Activated T-helper 1 cell treated with anti-CD3 and anti-CD28 coated beads, Interleukin-12 subunit alpha, Interleukin-12 subunit beta, Interleukin-2, Interleukin-4 antibody, amounts not matched to agents 30 ng/mL and 10 ng/mL and 1 ng/mL, durations not matched to agents 14 hours and 24 hours and 36 hours (primary cell): ENCODE data around the gene DIAPH2. TPM values are rescaled to one million over a fixed set of nuclear protein-coding genes. Genes with fewer than 3 reads are reported as not detected.

ENCODE experiments used
- DNase-seq: peaks from one replicate; pipeline ENCODE4 v3.0.0; 2021; ENCODE audit warnings: low spot score
- H3K27ac Mint-ChIP-seq: one replicate; pipeline ENCODE4 v1.8.0; 2021; ENCODE audit warnings: mild to moderate bottlenecking, mixed read lengths
- H3K27me3 Mint-ChIP-seq: one replicate; pipeline ENCODE4 v1.8.0; 2022; ENCODE audit warnings: mild to moderate bottlenecking, moderate library complexity, mixed read lengths; ENCODE audit not compliant: insufficient read depth
- H3K36me3 Mint-ChIP-seq: one replicate; pipeline ENCODE4 v1.8.0; 2021; ENCODE audit warnings: low read depth, mixed read lengths
- H3K4me1 Mint-ChIP-seq: one replicate; pipeline ENCODE4 v1.8.0; 2021; ENCODE audit warnings: low read depth, mixed read lengths
- H3K4me3 Mint-ChIP-seq: one replicate; pipeline ENCODE4 v1.8.0; 2021; ENCODE audit warnings: mild to moderate bottlenecking, moderate library complexity, mixed read lengths
- H3K9me3 Mint-ChIP-seq: one replicate; pipeline ENCODE4 v1.8.0; 2021; ENCODE audit warnings: mixed read lengths
- intact Hi-C: fragments of 100-400 bp; cut with micrococcal nuclease; formaldehyde crosslinking; loops from one replicate; pipeline ENCODE4 v1.15.1; 2024
- total RNA-seq: library from RNA; stranded (reverse); gene quantifications from 2 replicates; pipeline ENCODE4 v1.2.3, GENCODE V29; 2022

DIAPH2 gene
- total RNA-seq, 1 donor from 2014 or later, result 10.8 TPM

DNA sequence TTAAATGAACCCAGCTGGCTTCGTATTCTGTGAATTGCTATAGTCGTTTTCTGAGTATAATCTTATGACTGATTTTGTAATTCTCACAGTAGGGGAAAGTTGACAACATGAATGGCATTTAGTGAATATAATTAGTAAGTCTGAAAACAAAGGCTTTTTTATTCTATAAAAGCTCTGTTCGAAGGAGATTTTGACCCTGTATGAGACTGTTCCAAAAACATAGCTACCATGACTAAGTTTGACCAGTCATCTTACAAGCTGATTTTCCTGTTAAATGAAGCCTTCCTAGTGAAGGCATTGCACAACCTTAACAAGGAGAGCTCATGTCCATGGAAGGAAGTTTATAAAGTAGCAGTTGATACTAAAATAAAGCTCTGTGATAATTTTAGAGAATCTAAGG is 441.4 kb downstream of the DIAPH2 start:
- Mint-ChIP-seq H3K9me3 (no peaks in the 10 kb centered on the region), H3K4me1 (no peaks in the 10 kb centered on the region), H3K27ac (no peak overlapping the region), H3K36me3 (no peaks in the 10 kb centered on the region), H3K4me3 (no peak overlapping the region), H3K27me3 (no peaks in the 10 kb centered on the region)
- no peak for DNase-seq
- intact Hi-C loops, result no loop called here

DNA sequence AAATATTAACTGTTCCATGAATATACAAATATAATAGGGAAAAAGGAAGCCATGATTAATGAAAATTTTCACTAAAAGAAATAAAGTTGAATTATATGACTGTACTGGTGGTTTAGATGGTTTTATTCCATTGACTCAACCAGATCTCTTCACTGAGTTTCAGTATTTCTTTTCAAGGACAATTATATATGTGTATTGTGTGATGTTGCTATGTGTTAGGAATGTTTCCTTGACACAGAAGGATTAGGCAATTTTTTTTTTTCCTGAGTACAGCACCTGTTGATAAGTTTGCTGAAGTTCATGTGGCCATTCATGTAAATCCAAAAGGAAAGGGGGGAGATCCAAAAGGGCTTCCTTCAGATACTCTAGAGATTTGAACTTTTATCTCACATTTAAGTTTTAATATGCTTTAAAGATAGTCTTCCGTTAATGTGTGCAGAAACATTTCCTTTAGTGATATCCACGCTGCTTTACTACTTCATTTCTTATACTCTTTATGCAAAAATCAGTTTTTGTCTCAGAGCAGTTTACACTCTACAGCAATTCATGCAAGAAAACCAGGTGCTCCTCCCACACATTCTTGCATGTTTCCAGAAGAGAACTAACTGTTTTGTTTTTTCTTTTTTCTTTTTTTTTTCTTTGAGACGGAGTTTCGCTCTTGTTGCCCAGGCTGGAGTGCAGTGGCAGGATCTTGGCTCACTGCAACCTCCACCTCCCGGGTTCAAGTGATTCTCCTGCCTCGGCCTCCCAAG is 448.2 kb downstream of the DIAPH2 start:
- Mint-ChIP-seq H3K4me1 (no peaks in the 10 kb centered on the region), H3K9me3 (no peaks in the 10 kb centered on the region), H3K36me3 (no peaks in the 10 kb centered on the region), H3K27me3 (no peaks in the 10 kb centered on the region), H3K4me3 (no peak overlapping the region), H3K27ac (no peak overlapping the region)
- intact Hi-C loops, result no loop called here
- DNase-seq, result no peak

DNA sequence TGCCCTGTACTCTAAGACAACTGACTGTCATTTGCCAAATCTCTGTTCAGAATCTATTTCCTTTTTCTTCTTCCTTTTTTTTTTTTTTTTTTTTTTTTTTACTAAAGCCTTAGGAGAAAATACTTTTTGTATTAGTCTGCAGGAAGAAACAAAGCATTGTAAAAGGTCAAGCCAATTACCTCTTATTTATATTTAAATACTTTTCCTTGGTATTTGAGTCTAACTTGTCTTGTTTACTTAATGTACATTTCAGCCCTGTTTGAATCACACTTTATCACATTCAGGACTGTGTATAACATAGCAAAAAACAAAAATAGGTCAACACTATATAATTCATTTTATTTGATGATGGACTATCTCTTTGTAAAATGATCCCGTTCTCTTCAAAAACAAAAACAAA is 461.3 kb downstream of the DIAPH2 start:
- no peak overlapping the region for H3K4me3 Mint-ChIP-seq
- H3K36me3 Mint-ChIP-seq, result no peaks in the 10 kb centered on the region
- DNase-seq, result no peak
- H3K27me3 Mint-ChIP-seq, result no peaks in the 10 kb centered on the region
- H3K9me3 Mint-ChIP-seq, result no peaks in the 10 kb centered on the region
- intact Hi-C loops, result no loop called here
- no peak overlapping the region for H3K27ac Mint-ChIP-seq
- H3K4me1 Mint-ChIP-seq, result no peaks in the 10 kb centered on the region

GRCh38 chrX:97155816-97156215 is 471.2 kb downstream of the DIAPH2 start:
- intact Hi-C loops, result no loop called here
- H3K4me1 Mint-ChIP-seq, result no peaks in the 10 kb centered on the region
- no peaks in the 10 kb centered on the region for H3K27me3 Mint-ChIP-seq
- no peak for DNase-seq
- H3K36me3 Mint-ChIP-seq, result no peaks in the 10 kb centered on the region
- H3K4me3 Mint-ChIP-seq, result no peak overlapping the region
- H3K27ac Mint-ChIP-seq, result no peak overlapping the region
- no peaks in the 10 kb centered on the region for H3K9me3 Mint-ChIP-seq

GRCh38 chrX:97158269-97158668 is 473.6 kb downstream of the DIAPH2 start:
- no peak for DNase-seq
- H3K4me3 Mint-ChIP-seq, result no peak overlapping the region
- intact Hi-C loops, result no loop called here
- no peaks in the 10 kb centered on the region for H3K4me1 Mint-ChIP-seq
- no peaks in the 10 kb centered on the region for H3K9me3 Mint-ChIP-seq
- H3K27ac Mint-ChIP-seq, result no peak overlapping the region
- H3K27me3 Mint-ChIP-seq, result no peaks in the 10 kb centered on the region
- no peaks in the 10 kb centered on the region for H3K36me3 Mint-ChIP-seq

GRCh38 chrX:97159916-97160800 is 475.5 kb downstream of the DIAPH2 start:
- intact Hi-C loops, result no loop called here
- Mint-ChIP-seq H3K9me3 (no peaks in the 10 kb centered on the region), H3K36me3 (no peaks in the 10 kb centered on the region), H3K4me1 (no peaks in the 10 kb centered on the region), H3K4me3 (no peak overlapping the region), H3K27ac (no peak overlapping the region), H3K27me3 (no peaks in the 10 kb centered on the region)
- no peak for DNase-seq

GRCh38 chrX:97167333-97167732 is 482.7 kb downstream of the DIAPH2 start:
- Mint-ChIP-seq H3K4me3 (no peak overlapping the region), H3K36me3 (no peaks in the 10 kb centered on the region), H3K27ac (no peak overlapping the region), H3K4me1 (no peaks in the 10 kb centered on the region), H3K27me3 (no peaks in the 10 kb centered on the region), H3K9me3 (no peaks in the 10 kb centered on the region)
- no peak for DNase-seq
- intact Hi-C loops, result no loop called here

DNA sequence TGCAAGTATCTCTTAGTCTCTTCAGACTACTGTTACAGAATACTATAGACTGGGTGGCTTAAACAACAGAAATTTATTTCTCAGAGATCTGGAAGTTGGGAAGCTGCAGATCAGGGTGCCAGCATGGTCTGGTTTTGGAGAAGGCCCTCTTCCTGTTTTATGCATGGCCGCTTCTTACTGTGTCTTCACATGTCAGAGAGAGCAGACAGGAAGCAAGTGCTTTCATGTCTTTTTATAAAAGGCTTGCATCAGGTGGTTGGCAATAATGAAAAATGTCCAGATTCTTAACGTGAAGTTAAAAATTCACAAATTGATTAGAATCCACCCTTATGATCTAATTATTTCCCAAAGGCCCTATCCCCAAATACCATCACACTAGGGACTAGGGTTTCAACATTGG is 484.0 kb downstream of the DIAPH2 start:
- no peak overlapping the region for H3K27ac Mint-ChIP-seq
- no peaks in the 10 kb centered on the region for H3K4me1 Mint-ChIP-seq
- H3K36me3 Mint-ChIP-seq, result no peaks in the 10 kb centered on the region
- no peaks in the 10 kb centered on the region for H3K9me3 Mint-ChIP-seq
- H3K27me3 Mint-ChIP-seq, result no peaks in the 10 kb centered on the region
- intact Hi-C loops, result no loop called here
- DNase-seq, result no peak
- H3K4me3 Mint-ChIP-seq, result no peak overlapping the region

DNA sequence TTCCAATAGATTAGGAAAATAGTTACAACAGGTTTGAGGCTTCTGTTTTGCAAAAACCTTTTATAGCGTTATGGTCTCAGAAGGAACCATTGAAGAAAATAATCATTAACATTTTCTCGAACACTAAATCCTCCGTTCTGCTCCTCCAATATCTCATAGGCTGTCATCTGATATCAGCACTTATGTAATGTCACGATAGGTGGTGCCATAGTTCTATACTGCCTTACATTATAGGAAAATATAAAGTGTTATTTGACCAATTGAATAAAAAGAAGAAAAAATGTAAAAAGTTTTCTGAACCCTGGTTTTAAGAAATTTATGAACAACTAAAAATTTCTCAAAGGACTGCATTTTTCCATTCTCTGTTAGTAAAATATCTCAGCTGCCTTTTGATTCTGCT is 490.5 kb downstream of the DIAPH2 start:
- Mint-ChIP-seq H3K4me1 (no peaks in the 10 kb centered on the region), H3K27ac (no peak overlapping the region), H3K4me3 (no peak overlapping the region), H3K9me3 (peaks cover under 1% of the 10 kb centered on the region), H3K27me3 (no peaks in the 10 kb centered on the region), H3K36me3 (no peaks in the 10 kb centered on the region)
- intact Hi-C loops, result no loop called here
- DNase-seq, result no peak

GRCh38 chrX:97189668-97190067 is 505.0 kb downstream of the DIAPH2 start:
- H3K27ac Mint-ChIP-seq, result no peak overlapping the region
- no peak overlapping the region for H3K4me3 Mint-ChIP-seq
- intact Hi-C loops, result no loop called here
- H3K9me3 Mint-ChIP-seq, result no peaks in the 10 kb centered on the region
- H3K27me3 Mint-ChIP-seq, result no peaks in the 10 kb centered on the region
- no peak for DNase-seq
- no peaks in the 10 kb centered on the region for H3K36me3 Mint-ChIP-seq
- H3K4me1 Mint-ChIP-seq, result no peaks in the 10 kb centered on the region

DNA sequence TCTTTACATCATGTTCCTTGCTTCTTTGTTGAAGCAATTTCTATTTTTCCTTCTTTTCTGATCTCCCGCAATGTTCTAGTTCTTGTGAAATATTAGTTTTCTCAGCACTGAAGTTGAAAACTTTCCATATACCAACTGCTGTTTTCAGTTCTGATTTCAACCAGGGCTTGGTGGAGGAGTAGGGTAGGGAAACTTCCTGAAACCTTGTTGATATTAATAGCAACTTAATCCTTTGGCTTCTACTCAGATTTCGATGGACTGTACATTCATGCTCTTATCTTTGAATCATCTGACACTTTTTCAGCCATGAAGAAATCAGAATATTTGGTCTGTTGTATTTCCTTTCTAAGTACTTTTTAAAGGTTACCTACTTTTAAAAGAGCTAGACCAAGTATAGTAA is 514.9 kb downstream of the DIAPH2 start:
- no peak for DNase-seq
- intact Hi-C loops, result no loop called here
- H3K4me1 Mint-ChIP-seq, result no peaks in the 10 kb centered on the region
- H3K27ac Mint-ChIP-seq, result no peak overlapping the region
- H3K4me3 Mint-ChIP-seq, result no peak overlapping the region
- peaks cover 5% of the 10 kb centered on the region for H3K9me3 Mint-ChIP-seq
- no peaks in the 10 kb centered on the region for H3K36me3 Mint-ChIP-seq
- H3K27me3 Mint-ChIP-seq, result no peaks in the 10 kb centered on the region

DNA sequence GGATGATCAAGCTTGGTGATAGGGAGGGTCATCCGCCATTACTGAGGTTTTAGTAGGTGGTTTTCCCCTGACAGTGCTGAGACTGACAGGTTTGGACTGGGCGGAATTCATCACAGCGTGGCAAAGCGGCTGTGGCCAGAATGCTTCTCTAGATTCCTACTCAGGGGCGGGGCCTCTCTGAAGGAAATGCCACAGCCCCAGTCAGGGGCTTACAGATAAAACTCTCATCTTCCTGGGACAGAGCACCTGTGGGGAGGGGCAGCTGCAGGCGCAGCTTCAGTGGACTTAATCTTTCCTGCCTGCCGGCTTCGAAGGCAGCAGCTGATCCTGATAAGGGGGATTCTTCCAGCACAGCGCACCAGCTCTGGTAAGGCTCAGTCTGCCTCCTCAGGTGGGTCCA is 515.8 kb downstream of the DIAPH2 start:
- intact Hi-C loops, result no loop called here
- Mint-ChIP-seq H3K4me3 (no peak overlapping the region), H3K9me3 (peaks cover 5% of the 10 kb centered on the region), H3K27me3 (no peaks in the 10 kb centered on the region), H3K4me1 (no peaks in the 10 kb centered on the region), H3K36me3 (no peaks in the 10 kb centered on the region), H3K27ac (no peak overlapping the region)
- DNase-seq, result no peak

GRCh38 chrX:97210501-97210900 is 525.9 kb downstream of the DIAPH2 start:
- DNase-seq, result no peak
- Mint-ChIP-seq H3K4me1 (no peaks in the 10 kb centered on the region), H3K4me3 (no peak overlapping the region), H3K27ac (no peak overlapping the region), H3K36me3 (no peaks in the 10 kb centered on the region), H3K27me3 (no peaks in the 10 kb centered on the region), H3K9me3 (no peaks in the 10 kb centered on the region)
- intact Hi-C loops, result loop anchor here (2.0 kb wide), 2 partner anchors 180 to 352 kb away; no protein-coding TSS in a partner anchor
